Stimulated activated CD8-positive, alpha-beta memory T cell treated with anti-CD3 and anti-CD28 coated beads, Interleukin-15, amount 100 ng/mL, for 48 hours (primary cell): ENCODE data around the gene PEAR1.

Experiments used
- DNase-seq, 2 donors: peaks; one replicate each; pipeline ENCODE4 v3.0.0-alpha.2; 2020; ENCODE audit warnings: low read depth in 2 of 2

Gene PEAR1

DNA sequence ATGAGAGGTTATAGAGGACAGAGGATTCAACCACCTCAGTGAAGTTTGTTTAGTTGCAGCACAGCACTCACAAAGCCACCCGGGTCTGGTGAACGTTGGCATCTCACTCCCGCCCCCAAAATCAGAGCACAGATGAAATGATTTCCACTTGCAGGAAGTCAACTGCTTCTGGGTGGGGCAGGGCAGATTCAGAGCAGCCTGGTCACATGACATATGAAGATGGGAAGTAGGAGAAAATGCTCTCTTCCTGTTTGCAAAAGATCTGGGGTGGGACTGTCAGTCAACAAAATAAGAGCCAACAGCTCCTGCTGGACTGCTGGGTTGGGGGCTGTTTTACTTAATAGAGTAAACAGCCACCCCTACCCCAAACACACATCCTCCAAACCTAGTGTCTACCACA, 70.1 kb downstream of the PEAR1 start:
- peak in 1 of 2 donors; percentile 4 for DNase-seq

DNA sequence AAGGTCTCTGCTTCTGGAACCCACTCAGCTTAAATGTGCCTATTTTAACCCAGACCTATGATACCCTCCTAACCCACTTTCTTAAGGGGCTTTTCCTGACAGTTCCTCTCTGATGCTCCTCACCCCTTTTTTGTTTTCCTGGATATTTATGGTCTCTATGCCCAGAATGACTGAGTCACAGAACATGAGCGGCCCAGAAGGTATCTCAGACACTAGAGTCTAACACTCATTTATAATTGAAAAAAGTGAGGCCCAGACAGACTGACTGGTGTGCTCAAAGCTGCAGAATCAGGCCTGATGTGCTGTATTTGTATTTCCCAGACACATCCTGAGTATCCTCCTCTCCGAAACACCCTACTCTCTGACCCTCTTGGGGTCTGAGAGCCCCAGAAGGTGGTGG, 70.9 kb downstream of the PEAR1 start:
- no peak for DNase-seq
